H1 (cell line): ENCODE results near the gene JMJD7. TPM values are rescaled to one million over a fixed set of nuclear protein-coding genes. Genes with fewer than 3 reads are reported as not detected.

Source experiments
- HDAC2 ChIP-seq, 2 experiments: fragments of 300-600 bp in 1 of 2; sonication (generic) in 1 of 2; IDR thresholded peaks; 2 replicates each; pipeline ENCODE4 v1.6.1; 2011 to 2012; ENCODE audit warnings: low read depth in 2 of 2, low read length in 2 of 2, mild to moderate bottlenecking in 2 of 2, moderate library complexity in 2 of 2, borderline replicate concordance in 1 of 2, inconsistent platforms in 1 of 2
- RNF2 ChIP-seq: fragments of 200-900, 300-1000 bp; sonication (generic); IDR thresholded peaks from 2 replicates; pipeline ENCODE4 v1.7.1; 2016; ENCODE audit warnings: borderline replicate concordance, low read depth, mild to moderate bottlenecking, antibody characterized with exemption, low read length; ENCODE audit not compliant: poor library complexity, severe bottlenecking; ENCODE audit errors: missing control alignments
- polyA plus RNA-seq, 7 experiments: library from polyadenylated mRNA; depleted of rRNA in 3 of 7; stranded (reverse) in 5 of 7; unstranded in 2 of 7; fragments of >200 nt in 5 of 7; fragments of 200-250 nt in 2 of 7; gene quantifications; 1 replicate in 5 of 7; 2 replicates in 1 of 7; 4 replicates in 1 of 7; pipeline versions ENCODE4 v1.2.1 to v1.2.3, GENCODE V29; 2011 to 2013; ENCODE audit warnings: missing spikeins in 2 of 7, mixed read lengths in 2 of 7
- total RNA-seq: library from RNA; stranded (reverse); fragmentation: NEBNext Ultra II Directional; extraction: Animal tissue kit (Norgen Biotek cat#: 25700); gene quantifications from 2 replicates; pipeline ENCODE4 v1.2.1, GENCODE V29; 2021

Gene JMJD7
- total and polyA plus RNA-seq, 2 of the 8 experiments (the other 6 are each of a cell fraction or from before 2014, with no cell fraction given): 15.0 to 20.0 TPM

GRCh38 chr15:41780727-41781126 lies 47.2 kb upstream of the JMJD7 start (continued):
- TF ChIP-seq HDAC2 (IDR thresholded peaks at IDR 0.05; ENCODE audit: borderline replicate concordance in 1 of 2, low read depth in 2 of 2, low read length in 2 of 2) (no peak), RNF2 (no peak)
